Tibial nerve (tissue), 4 donors: Measurements from ENCODE around the gene NRBF2. TPM values are rescaled to one million over a fixed set of nuclear protein-coding genes. Genes with fewer than 3 reads are reported as not detected.

ENCODE experiments used
- DNase-seq, 2 donors: peaks; one replicate each; pipeline ENCODE4 v3.0.0-alpha.2; 2019; ENCODE audit warnings: low spot score in 2 of 2
- H3K27ac ChIP-seq, 4 donors: fragments of 200-600 bp; sonication (generic) in 3 of 4; one replicate each; pipeline ENCODE4 v1.5.1; 2017 to 2019; ENCODE audit warnings: mild to moderate bottlenecking in 1 of 4
- H3K27me3 ChIP-seq, 2 donors: fragments of 200-600 bp; sonication (generic) in 1 of 2; one replicate each; pipeline versions ENCODE4 v1.5.1 to v1.6.0; 2017 to 2019
- H3K36me3 ChIP-seq, 3 donors: fragments of 200-600 bp; sonication (generic); one replicate each; pipeline ENCODE4 v1.5.1; 2018 to 2019
- H3K4me1 ChIP-seq, 4 donors: fragments of 200-600 bp; sonication (generic) in 3 of 4; one replicate each; pipeline ENCODE4 v1.5.1; 2017 to 2019
- H3K4me3 ChIP-seq, 4 donors: fragments of 200-600 bp; sonication (generic) in 3 of 4; one replicate each; pipeline ENCODE4 v1.5.1; 2017 to 2019; ENCODE audit warnings: mild to moderate bottlenecking in 1 of 4, moderate library complexity in 1 of 4
- H3K9me3 ChIP-seq, 4 donors: fragments of 200-600 bp; sonication (generic) in 3 of 4; one replicate each; pipeline ENCODE4 v1.5.1; 2017 to 2019
- EP300 ChIP-seq, 2 donors: sonication (generic); formaldehyde crosslinking; IDR thresholded peaks; one replicate each; pipeline ENCODE4 v1.6.1; 2017; ENCODE audit warnings: antibody characterized with exemption in 2 of 2, mild to moderate bottlenecking in 1 of 2
- POLR2A ChIP-seq, 2 donors: fragments of 450-650 bp; IDR thresholded peaks; one replicate each; pipeline ENCODE4 v1.6.1; 2017; ENCODE audit warnings: antibody characterized with exemption in 2 of 2, mild to moderate bottlenecking in 2 of 2, moderate library complexity in 2 of 2
- WGBS, 2 donors: methylation state at CpG; one replicate each; pipeline ENCODE4 v1.1.5; 2018; 5-methylcytosine and 5-hydroxymethylcytosine counted together
- total RNA-seq, 4 donors: library from RNA; depleted of rRNA; stranded (reverse); fragments of >200 nt; gene quantifications; one replicate each; pipeline ENCODE4 v1.1.0, GENCODE V29; 2016
- TF ChIP-seq, protein P1 (sequence below), 5 experiments: fragments of 200-600 bp in 3 of 5; fragments of 450-650 bp in 2 of 5; sonication (generic) in 3 of 5; IDR thresholded peaks; one replicate each; pipeline ENCODE4 v1.5.1; 2016 to 2019; ENCODE audit warnings: antibody characterized with exemption in 5 of 5, mild to moderate bottlenecking in 3 of 5, moderate library complexity in 2 of 5

Gene NRBF2
- total RNA-seq, 4 donors from 2014 or later, result 9.6 to 12.7 (median 12.4) TPM

DNA sequence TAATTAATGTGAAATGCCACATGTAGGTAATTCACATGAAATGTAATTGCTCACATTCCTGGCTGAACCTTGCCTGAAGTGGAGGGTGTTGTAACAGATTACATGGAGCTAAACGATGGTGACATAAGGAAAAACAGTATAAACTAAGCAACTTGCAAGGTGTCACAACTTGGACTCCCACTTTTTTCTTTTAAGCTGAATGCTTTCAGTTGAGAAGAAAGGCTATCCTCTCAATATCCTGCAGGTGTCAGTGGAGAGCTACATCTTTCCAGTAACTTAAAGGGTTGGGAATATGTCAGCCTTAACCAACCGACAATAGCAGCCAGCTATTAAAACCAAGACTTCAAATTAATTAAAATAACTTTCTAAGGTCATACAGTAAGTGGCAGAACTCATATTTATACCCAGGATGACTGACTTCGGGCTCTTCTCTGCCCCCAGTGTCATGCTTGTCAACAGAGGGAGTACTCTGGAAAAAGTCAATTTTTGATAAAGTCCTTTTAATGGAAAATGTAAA is 33.7 kb downstream of the NRBF2 start:
- DNase-seq, result no peak
- Histone ChIP-seq H3K36me3 (peaks cover 0 to 43% (median 0%) of the 10 kb centered on the region in 3 donors), H3K27ac (peak overlapping the region in 1 of 4 donors; percentile 28), H3K9me3 (no peaks in the 10 kb centered on the region), H3K4me3 (no peak overlapping the region), H3K27me3 (no peaks in the 10 kb centered on the region), H3K4me1 (peaks cover 0 to 26% (median 0%) of the 10 kb centered on the region in 4 donors)
- WGBS, 2 donors, result 14 to 22% methylated on average over 3 of the region's 3 CpGs
- TF ChIP-seq POLR2A (IDR thresholded peaks at IDR 0.05) (no peak), EP300 (IDR thresholded peaks at IDR 0.05) (peak in 1 of 2 donors; percentile 45)
- TF ChIP-seq, protein P1, sequence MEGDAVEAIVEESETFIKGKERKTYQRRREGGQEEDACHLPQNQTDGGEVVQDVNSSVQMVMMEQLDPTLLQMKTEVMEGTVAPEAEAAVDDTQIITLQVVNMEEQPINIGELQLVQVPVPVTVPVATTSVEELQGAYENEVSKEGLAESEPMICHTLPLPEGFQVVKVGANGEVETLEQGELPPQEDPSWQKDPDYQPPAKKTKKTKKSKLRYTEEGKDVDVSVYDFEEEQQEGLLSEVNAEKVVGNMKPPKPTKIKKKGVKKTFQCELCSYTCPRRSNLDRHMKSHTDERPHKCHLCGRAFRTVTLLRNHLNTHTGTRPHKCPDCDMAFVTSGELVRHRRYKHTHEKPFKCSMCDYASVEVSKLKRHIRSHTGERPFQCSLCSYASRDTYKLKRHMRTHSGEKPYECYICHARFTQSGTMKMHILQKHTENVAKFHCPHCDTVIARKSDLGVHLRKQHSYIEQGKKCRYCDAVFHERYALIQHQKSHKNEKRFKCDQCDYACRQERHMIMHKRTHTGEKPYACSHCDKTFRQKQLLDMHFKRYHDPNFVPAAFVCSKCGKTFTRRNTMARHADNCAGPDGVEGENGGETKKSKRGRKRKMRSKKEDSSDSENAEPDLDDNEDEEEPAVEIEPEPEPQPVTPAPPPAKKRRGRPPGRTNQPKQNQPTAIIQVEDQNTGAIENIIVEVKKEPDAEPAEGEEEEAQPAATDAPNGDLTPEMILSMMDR (IDR thresholded peaks at IDR 0.05), result peak; percentile 80 to 89 (median 85)

DNA sequence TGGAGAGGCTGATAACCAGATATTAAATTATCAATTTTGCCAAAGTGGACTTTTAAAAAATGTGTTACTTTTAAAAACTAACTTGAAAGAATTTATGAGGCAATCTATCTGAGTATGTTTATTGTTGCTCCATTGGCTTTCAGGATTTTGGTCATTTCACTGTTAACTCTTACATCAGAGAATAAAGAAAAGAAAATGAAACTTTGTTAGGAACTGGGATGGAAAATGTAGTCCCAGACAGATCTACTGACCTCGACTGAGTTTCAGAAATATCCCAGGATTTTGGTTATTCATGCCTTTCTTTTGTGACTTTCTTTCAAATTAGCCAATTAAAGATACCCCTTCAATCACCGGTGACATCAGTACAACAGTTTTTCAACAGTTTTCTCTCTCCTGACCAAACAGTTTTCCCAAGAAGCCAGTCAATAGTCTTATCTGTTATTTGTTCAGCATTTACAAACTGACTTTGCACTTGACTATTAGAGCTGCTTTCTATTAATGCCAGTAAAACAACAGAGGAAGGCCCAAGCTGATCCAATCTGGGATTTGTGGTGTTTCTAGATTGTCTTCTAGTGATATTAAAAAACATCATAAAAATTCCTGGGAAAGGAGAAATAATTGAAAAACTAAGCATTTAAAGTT is 35.8 kb downstream of the NRBF2 start:
- WGBS, 2 donors, result 32 to 39% methylated on average over 2 of the region's 2 CpGs
- peaks cover 0 to 39% (median 0%) of the 10 kb centered on the region in 3 donors for H3K36me3 ChIP-seq
- H3K4me1 ChIP-seq, result peaks cover 0 to 35% (median 0%) of the 10 kb centered on the region in 4 donors
- TF ChIP-seq POLR2A (IDR thresholded peaks at IDR 0.05), result no peak
- TF ChIP-seq, protein P1 (IDR thresholded peaks at IDR 0.05), result no peak
- TF ChIP-seq EP300 (IDR thresholded peaks at IDR 0.05), result no peak
- H3K4me3 ChIP-seq, result no peak overlapping the region
- DNase-seq, result no peak
- H3K27me3 ChIP-seq, result no peaks in the 10 kb centered on the region
- H3K27ac ChIP-seq, result peak overlapping the region in 2 of 4 donors; percentile 45 to 57
- no peaks in the 10 kb centered on the region for H3K9me3 ChIP-seq

DNA sequence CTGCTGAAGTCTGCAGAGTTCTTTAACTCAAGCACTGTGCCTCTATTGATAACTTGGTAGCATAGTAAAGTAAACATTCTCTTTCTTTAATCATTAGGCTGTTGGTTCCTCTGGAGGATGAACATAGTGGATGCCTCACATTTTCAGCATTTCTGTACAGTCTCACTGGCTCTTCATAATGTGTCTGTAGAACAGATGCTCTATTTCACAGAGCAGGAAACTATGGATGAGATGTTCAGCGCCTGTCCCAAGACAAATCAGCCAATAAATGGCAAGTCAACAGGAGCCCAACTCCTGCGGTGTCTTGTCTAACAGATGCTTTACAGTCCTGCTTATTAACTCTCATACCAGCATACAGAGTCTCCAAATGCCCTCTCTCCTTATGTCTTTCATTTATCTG is 36.5 kb downstream of the NRBF2 start:
- WGBS, 2 donors, result 77 to 80% methylated on average over 2 of the region's 2 CpGs
- Histone ChIP-seq H3K27ac (peak overlapping the region in 1 of 4 donors; percentile 45), H3K4me1 (peaks cover 0 to 37% (median 0%) of the 10 kb centered on the region in 4 donors), H3K4me3 (no peak overlapping the region), H3K36me3 (peaks cover 0 to 39% (median 0%) of the 10 kb centered on the region in 3 donors), H3K9me3 (no peaks in the 10 kb centered on the region), H3K27me3 (no peaks in the 10 kb centered on the region)
- no peak for DNase-seq
- no peak for TF ChIP-seq POLR2A (IDR thresholded peaks at IDR 0.05)
- TF ChIP-seq, protein P1 (IDR thresholded peaks at IDR 0.05), result no peak
- TF ChIP-seq EP300 (IDR thresholded peaks at IDR 0.05), result no peak

DNA sequence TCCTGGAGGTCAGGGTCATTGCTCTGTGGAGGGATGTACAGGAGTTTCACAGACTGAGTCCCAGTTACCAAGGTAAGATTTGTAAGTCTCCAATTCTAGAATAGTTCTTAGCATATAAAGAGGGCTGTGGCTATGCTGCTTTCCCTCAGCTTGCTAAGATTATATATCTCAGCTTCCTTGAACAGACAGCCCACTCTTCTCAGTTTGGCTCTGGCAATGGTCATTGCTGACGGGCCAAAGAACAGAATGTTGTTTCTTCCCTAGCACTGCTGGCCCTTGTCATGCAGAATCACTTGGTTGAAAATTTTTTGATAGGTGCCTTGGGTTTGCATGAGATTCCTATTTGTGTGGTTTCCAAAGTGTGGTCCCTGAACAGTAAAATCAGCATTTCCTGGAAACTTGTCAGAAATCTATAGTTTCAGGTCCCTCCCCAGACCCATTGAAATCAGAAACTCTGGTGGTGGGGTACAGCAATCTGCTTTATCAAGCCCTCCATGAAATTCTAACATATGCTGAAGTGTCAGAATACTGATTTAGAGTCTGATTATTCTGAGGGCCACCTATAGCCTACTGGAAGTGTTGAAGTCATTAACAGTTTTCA is 38.2 kb downstream of the NRBF2 start:
- peaks cover 0 to 50% (median 0%) of the 10 kb centered on the region in 3 donors for H3K36me3 ChIP-seq
- H3K9me3 ChIP-seq, result no peaks in the 10 kb centered on the region
- TF ChIP-seq EP300 (IDR thresholded peaks at IDR 0.05), result no peak
- TF ChIP-seq, protein P1 (IDR thresholded peaks at IDR 0.05), result no peak
- no peak for TF ChIP-seq POLR2A (IDR thresholded peaks at IDR 0.05)
- no peaks in the 10 kb centered on the region for H3K27me3 ChIP-seq
- no peak overlapping the region for H3K4me3 ChIP-seq
- peak overlapping the region in 2 of 4 donors; percentile 27 to 29 for H3K27ac ChIP-seq
- no peak for DNase-seq
- H3K4me1 ChIP-seq, result peaks cover 0 to 37% (median 0%) of the 10 kb centered on the region in 4 donors
- 36 to 69% methylated on average over 1 of the region's 1 CpG for WGBS, 2 donors

DNA sequence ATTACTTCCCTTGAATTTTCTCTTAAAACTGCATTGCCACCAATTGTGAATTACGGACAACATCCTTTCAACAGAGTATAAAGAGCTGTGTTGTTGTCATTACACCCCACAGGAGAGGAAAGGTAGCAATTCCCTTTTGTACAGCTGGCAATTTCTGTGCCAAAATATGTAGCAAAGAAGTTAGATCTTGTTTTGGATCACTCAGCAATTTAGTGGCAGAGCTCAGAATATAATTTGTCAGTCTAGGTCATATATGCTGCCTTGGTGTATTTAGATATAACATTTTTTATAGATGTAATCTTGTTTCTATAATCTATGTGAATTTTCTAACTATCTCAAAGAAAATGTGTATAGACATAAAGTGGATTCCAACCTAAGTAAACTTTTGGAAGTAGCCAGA is 38.8 kb downstream of the NRBF2 start:
- 87 to 91% methylated on average over 1 of the region's 1 CpG for WGBS, 2 donors
- Histone ChIP-seq H3K9me3 (no peaks in the 10 kb centered on the region), H3K4me3 (no peak overlapping the region), H3K27me3 (no peaks in the 10 kb centered on the region), H3K4me1 (peaks cover 0 to 36% (median 0%) of the 10 kb centered on the region in 4 donors), H3K27ac (no peak overlapping the region), H3K36me3 (peaks cover 0 to 50% (median 0%) of the 10 kb centered on the region in 3 donors)
- no peak for DNase-seq
- TF ChIP-seq, protein P1 (IDR thresholded peaks at IDR 0.05), result no peak
- no peak for TF ChIP-seq POLR2A (IDR thresholded peaks at IDR 0.05)
- TF ChIP-seq EP300 (IDR thresholded peaks at IDR 0.05), result no peak
